Colonic mucosa (tissue), 4 donors: ENCODE data around the gene ITGA7. TPM values are rescaled to one million over a fixed set of nuclear protein-coding genes. Genes with fewer than 3 reads are reported as not detected.

Experiments
- DNase-seq: peaks from one replicate; pipeline ENCODE4 v3.0.0-alpha.2; 2020
- H3K27ac ChIP-seq: fragments of 200-600 bp; one replicate; pipeline ENCODE4 v1.8.0; 2021
- H3K27me3 ChIP-seq: fragments of 200-600 bp; one replicate; pipeline ENCODE4 v1.8.0; 2021
- H3K36me3 ChIP-seq: fragments of 200-600 bp; one replicate; pipeline ENCODE4 v1.8.0; 2021
- H3K4me1 ChIP-seq: fragments of 200-600 bp; one replicate; pipeline ENCODE4 v1.8.0; 2021; ENCODE audit warnings: mild to moderate bottlenecking
- H3K4me3 ChIP-seq: fragments of 200-600 bp; one replicate; pipeline ENCODE4 v1.8.0; 2021
- H3K9ac ChIP-seq, 2 donors: one replicate each; pipeline ENCODE4 v1.7.0; 2013; ENCODE audit warnings: control low read depth in 2 of 2, low read depth in 2 of 2, low read length in 2 of 2
- H3K9me3 ChIP-seq: fragments of 200-600 bp; one replicate; pipeline ENCODE4 v1.8.0; 2021
- CTCF ChIP-seq: fragments of 200-600 bp; IDR thresholded peaks from one replicate; pipeline ENCODE4 v1.8.0; 2022; ENCODE audit warnings: antibody characterized with exemption, mild to moderate bottlenecking
- intact Hi-C: fragments of 100-400 bp; cut with DNase I; formaldehyde crosslinking; loops from one replicate; pipeline ENCODE4 v1.14.1; 2022
- total RNA-seq, 2 donors: library from RNA; stranded (reverse); fragmentation: NEBNext Ultra II Directional in 1 of 2; extraction: Animal tissue kit (Norgen Biotek cat#: 25700) in 1 of 2; gene quantifications; one replicate each; pipeline ENCODE4 v1.2.1, GENCODE V29; 2021
- donor health status: healthy.
- donor health status: DM: no; HTN: no; CAD: no.
- donor health status: DM: no; HTN: no; CAD: no.

ITGA7 gene
- total RNA-seq, 2 donors from 2014 or later = 10.8 to 64.4 TPM

- intact Hi-C loops = no loop called here
- Histone ChIP-seq H3K9ac (no peak overlapping the region), H3K9me3 (no peaks in the 10 kb centered on the region), H3K27me3 (no peaks in the 10 kb centered on the region), H3K36me3 (no peaks in the 10 kb centered on the region), H3K27ac (no peak overlapping the region), H3K4me1 (no peaks in the 10 kb centered on the region), H3K4me3 (no peak overlapping the region)
- TF ChIP-seq CTCF = no peak
- DNase-seq = no peak
Observed at GRCh38 chr12:55696141-55696540, 11.6 kb downstream of the ITGA7 start.

GRCh38 chr12:55695349-55695748 is 12.4 kb downstream of the ITGA7 start:
- Histone ChIP-seq H3K36me3 (no peaks in the 10 kb centered on the region), H3K27me3 (no peaks in the 10 kb centered on the region), H3K9ac (no peak overlapping the region), H3K27ac (no peak overlapping the region), H3K4me1 (no peaks in the 10 kb centered on the region), H3K9me3 (no peaks in the 10 kb centered on the region), H3K4me3 (no peak overlapping the region)
- TF ChIP-seq CTCF = no peak
- intact Hi-C loops = no loop called here
- DNase-seq = no peak

GRCh38 chr12:55694651-55695050 is 13.1 kb downstream of the ITGA7 start:
- H3K27ac ChIP-seq = no peak overlapping the region
- no peak for TF ChIP-seq CTCF
- DNase-seq = no peak

GRCh38 chr12:55694188-55694515 is 13.6 kb downstream of the ITGA7 start:
- no peaks in the 10 kb centered on the region for H3K27me3 ChIP-seq
- no peaks in the 10 kb centered on the region for H3K36me3 ChIP-seq
- DNase-seq = no peak
- no peak overlapping the region for H3K9ac ChIP-seq
- no peak overlapping the region for H3K4me3 ChIP-seq
- TF ChIP-seq CTCF = no peak
- H3K9me3 ChIP-seq = no peaks in the 10 kb centered on the region
- intact Hi-C loops = no loop called here
- H3K4me1 ChIP-seq = no peaks in the 10 kb centered on the region
- no peak overlapping the region for H3K27ac ChIP-seq

More at GRCh38 chr12:55694651-55695050, 13.1 kb downstream of the ITGA7 start:
- H3K9ac ChIP-seq = no peak overlapping the region
- intact Hi-C loops = no loop called here
- H3K36me3 ChIP-seq = no peaks in the 10 kb centered on the region
- H3K4me1 ChIP-seq = no peaks in the 10 kb centered on the region
- H3K4me3 ChIP-seq = no peak overlapping the region
- no peaks in the 10 kb centered on the region for H3K27me3 ChIP-seq
- H3K9me3 ChIP-seq = no peaks in the 10 kb centered on the region

- intact Hi-C loops = no loop called here
- no peaks in the 10 kb centered on the region for H3K4me1 ChIP-seq
- no peaks in the 10 kb centered on the region for H3K9me3 ChIP-seq
- TF ChIP-seq CTCF = no peak
- H3K27me3 ChIP-seq = no peaks in the 10 kb centered on the region
- H3K4me3 ChIP-seq = no peak overlapping the region
- H3K9ac ChIP-seq = no peak overlapping the region
- H3K27ac ChIP-seq = no peak overlapping the region
- H3K36me3 ChIP-seq = no peaks in the 10 kb centered on the region
- DNase-seq = no peak
Observed at GRCh38 chr12:55693323-55694187, 14.1 kb downstream of the ITGA7 start.
